HG03521 (cell line): ENCODE data around the gene EML6.

Experiments
- ATAC-seq: cut with Tn5 transposase; IDR thresholded peaks from one replicate; pipeline ENCODE4 v1.9.1; 2021; ENCODE audit warnings: mild to moderate bottlenecking, moderate library complexity; ENCODE audit not compliant: unreplicated experiment

The EML6 gene

GRCh38 chr2:54936766-54937165 lies 213.3 kb downstream of the EML6 start:
- no peak for ATAC-seq

DNA sequence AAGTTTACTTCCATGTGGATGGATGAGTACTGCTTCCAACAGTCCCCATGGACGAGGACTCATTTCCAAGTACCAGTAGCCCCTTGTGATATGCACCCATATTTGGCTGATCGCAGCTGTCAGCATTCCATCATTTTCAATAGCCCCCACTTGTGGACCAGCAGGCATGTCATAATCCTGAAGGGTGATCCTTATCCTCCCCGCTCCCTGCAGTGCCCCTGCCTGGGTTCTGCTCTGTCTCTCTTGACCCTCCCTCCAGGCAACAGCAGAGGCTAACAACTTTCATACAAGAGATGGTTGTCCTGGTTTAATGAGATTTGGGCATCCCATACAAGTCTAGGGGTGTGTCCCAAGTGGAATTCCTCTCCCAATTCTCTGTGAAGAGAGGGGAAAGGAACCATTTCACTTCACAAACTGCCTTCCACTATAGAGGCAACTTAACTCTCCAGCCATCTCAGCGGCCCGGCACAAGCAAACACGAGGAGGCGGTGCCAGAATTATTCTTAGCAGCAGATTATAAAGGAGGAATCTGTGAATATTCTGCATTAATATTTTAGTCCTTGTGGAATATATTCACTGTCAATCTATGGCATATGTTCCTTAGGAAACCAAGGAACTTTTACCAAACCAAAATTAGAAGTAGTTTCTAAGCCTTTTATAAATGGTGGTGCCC lies 216.1 kb downstream of the EML6 start:
- ATAC-seq, result no peak

DNA sequence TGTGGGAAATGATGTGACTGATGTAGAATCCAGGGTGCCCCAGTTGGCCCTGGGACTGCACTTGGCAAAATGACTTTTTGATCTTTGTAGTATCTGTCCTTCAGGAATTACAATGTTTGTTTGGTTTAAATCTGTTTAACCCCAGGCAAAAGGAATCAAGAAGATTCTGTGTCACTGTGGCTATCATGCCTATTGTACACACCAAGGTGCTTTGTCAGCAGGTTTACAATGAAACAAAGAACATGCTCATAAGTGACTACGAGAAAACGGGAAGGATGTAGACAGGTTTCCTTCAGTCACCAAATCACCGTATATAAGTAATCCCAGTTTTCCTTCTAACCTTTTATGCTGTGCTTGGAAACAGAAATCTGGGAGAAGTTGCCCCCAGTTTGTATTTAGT lies 217.3 kb downstream of the EML6 start:
- no peak for ATAC-seq

- ATAC-seq, result no peak
Measured at GRCh38 chr2:54941248-54941984, 218.0 kb downstream of the EML6 start.

GRCh38 chr2:54942373-54942772 lies 218.9 kb downstream of the EML6 start:
- no peak for ATAC-seq

- no peak for ATAC-seq
Measured at GRCh38 chr2:54944724-54945326, 221.4 kb downstream of the EML6 start.

DNA sequence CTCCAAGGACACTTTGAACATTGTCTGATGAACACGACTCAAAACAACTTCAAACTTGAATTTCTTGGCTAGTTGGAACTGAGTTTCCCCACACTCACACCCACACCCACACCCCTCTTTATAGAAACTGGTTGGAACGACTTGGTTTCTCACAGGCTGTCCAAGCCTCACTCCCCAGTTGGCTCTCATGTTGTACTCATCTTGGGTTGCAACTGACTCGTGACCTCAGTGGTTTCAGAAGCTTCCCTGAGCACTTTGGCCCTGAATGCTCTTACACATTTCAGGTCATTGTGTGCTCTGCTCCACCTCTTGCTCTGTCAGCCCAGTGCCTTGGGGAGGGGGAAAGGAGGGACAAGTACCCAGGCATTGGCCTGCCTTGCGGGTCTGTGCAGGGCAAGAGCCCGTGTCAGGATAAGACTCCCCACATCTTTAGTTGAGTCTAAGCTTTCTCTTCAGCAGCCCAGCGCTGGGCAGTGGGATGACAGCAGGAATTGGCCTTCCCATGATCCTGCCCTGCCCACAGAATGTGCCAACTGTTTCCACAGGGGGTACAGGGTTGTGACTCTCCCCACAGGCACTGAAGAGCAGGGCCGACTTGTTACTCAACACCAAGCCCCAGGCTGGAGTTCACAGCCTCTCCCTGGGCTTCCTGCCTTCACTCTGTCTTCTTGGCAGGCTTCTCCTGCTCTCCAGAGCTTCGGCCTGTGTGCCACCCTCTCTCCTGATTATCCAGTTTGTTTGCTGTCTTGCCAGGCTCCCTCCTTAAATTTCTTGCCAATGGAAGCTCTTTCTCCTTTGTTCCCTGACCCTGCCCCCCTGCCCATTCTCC lies 222.1 kb downstream of the EML6 start:
- peak; percentile 67 for ATAC-seq

GRCh38 chr2:54946220-54946805 lies 222.9 kb downstream of the EML6 start:
- ATAC-seq, result no peak

DNA sequence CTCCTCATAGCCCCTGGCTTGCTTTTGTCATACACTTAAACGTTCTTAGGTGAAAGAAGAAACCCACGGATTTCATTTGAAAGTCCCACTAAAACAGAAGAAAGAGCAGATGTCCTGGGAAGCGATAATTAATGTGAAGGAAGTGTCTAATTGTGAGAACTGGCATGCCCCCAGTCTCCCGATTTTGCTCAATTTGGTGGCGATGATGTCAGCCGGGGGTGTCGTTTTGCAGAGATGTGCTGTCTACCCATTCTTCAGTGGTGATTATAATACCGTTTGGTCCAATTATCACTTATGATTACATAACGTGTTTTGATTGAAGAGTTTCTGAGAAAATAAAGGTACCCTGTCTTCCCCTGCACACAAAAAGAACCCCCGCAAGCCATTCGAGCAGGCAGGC lies 223.7 kb downstream of the EML6 start:
- no peak for ATAC-seq

GRCh38 chr2:54947646-54948045 lies 224.2 kb downstream of the EML6 start:
- no peak for ATAC-seq

GRCh38 chr2:54948120-54948519 lies 224.7 kb downstream of the EML6 start:
- ATAC-seq, result no peak

DNA sequence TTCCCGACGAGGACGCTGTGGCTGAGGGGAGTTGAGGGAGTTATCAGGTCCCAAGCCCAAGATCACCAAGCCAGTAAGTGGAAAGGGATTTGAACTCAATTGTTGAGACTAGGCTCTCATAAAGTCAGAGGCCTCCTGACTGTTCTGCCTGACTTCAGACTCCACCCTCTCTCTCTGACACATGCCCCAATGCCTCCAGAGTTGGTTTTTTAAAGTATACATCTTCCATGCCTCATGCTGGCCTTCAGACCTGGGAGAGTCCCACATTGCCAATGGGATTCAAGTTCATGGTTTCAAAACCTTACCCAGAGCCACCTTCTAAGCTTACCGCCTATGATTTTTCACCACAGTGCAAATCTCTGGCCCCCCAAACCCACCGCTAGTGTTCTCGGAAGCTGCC lies 226.0 kb downstream of the EML6 start:
- ATAC-seq, result no peak

DNA sequence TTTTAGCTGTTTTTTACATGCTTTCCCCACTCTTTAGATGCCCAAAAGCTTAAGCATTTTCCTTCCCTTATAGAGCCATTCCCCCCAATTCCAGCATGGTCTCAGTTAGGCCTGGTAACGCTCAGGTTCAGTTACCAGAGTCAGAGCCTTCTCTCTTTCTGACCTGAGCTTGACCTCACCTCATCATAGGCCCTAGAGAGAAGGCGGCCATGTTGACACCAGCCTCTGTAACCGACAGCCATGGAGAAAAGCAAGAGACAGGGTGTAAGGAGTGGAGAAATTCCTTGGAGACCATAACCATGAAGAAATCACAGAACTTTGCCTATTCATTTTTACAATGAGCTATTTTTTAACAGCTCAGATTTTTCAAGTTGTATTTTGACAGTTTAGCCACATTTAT lies 227.3 kb downstream of the EML6 start:
- no peak for ATAC-seq

- no peak for ATAC-seq
Measured at GRCh38 chr2:54952425-54952824, 229.0 kb downstream of the EML6 start.

DNA sequence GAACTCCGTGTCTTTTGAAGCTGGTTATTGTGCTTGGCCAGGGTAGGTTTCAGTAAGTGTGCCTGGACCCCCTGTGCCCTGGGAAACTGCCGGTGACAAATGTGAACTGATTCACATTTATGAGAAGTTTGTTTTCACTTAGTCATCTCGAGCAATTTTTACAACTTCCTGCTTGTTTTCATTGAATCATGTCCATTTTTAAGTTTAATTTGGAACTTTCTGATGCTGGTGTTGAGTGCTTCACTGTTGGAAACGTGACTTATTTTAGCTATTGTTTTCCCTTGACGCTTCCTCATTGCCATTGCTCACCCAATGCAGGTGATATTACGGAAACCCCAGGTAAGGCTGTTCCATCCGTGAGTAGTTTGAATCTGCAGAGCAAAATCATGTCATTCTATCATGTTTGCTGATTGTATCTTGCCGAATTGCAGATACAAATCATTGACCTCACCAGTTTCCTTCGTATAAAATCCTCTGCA lies 229.6 kb downstream of the EML6 start:
- ATAC-seq, result no peak

DNA sequence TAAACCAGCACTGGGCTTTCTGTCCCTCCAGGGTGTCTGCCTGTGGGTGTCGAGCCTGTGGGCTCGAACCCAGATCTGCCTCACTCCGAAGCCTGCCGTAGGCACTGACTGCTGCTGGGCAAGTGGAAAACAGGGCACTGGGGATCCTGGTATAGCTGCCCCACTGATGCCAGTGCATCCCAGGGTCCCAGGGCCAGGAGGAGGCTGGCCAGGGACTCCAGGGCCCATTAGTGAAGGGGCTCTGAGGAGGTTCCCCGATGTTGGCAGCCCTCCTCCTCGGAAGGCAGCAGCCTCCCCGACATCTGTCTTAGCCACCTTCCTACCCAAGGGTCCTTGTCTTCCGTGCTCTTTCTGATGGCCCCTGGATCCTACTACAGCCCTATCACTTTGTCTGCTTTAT lies 230.7 kb downstream of the EML6 start:
- no peak for ATAC-seq

DNA sequence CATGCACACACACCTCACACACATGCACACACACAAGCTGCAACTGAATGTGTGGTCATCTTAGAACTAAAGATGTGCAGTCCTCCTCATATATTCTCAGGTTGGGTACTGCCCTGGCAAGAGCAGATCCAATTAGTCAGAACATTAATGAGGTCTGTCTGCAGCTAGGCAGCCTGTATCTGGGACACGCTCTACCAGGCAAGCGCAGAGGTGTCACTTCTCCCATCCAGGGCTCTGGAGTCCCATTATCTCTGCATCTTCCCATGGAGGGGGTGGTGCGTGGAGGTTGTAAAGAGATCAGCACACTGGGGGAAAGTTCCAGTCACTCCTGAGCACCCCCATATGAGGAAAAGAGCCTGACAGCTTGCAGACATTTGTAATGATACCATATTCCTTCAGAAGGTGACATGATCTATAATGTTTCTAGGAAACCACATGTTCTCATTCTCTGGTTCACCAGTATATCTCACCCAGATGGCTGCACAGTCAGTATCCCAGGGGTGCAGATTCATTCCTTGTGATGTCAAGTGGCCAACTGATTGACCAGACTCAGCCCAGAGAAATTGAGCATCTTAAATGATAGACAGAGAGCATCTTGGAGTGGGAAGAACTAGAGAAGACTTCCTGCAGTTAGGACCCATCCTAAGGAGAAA lies 231.4 kb downstream of the EML6 start:
- no peak for ATAC-seq

GRCh38 chr2:54955358-54956110 lies 232.1 kb downstream of the EML6 start:
- no peak for ATAC-seq

GRCh38 chr2:54956111-54956627 lies 232.7 kb downstream of the EML6 start:
- no peak for ATAC-seq
